Mammary epithelial cell (primary cell): ENCODE data around the gene C4B.
"Not testable (repeated sequence)": the region's sequence is repeated elsewhere in the genome, so short reads cannot be mapped to it uniquely, and the experiment has no call there.

Experiments
- CTCF ChIP-seq, 2 donors: IDR thresholded peaks in 1 of 2; conservative IDR thresholded peaks in 1 of 2; 2 replicates each; pipeline ENCODE4 v1.5.1; 2011 to 2012; ENCODE audit warnings: inconsistent platforms in 2 of 2, low read length in 2 of 2, mild to moderate bottlenecking in 2 of 2, control low read depth in 1 of 2, low read depth in 1 of 2; ENCODE audit not compliant: insufficient read depth in 1 of 2; ENCODE audit errors: extremely low read depth in 1 of 2
- EZH2 ChIP-seq: IDR thresholded peaks from 2 replicates; pipeline ENCODE4 v1.6.1; 2012; ENCODE audit warnings: low read length, inconsistent platforms, borderline replicate concordance

GRCh38 chr6:32008616-32009015 lies 6.0 kb upstream of the C4B start:
- TF ChIP-seq EZH2; CTCF (conservative IDR thresholded peaks at IDR 0.05 in 1 of 2, IDR thresholded peaks at IDR 0.05 in 1 of 2; ENCODE audit: extremely low read depth in 1 of 2, insufficient read depth in 1 of 2, low read depth in 1 of 2, low read length in 2 of 2): not testable (repeated sequence)
